GM23248 (cell line): ENCODE results near the gene PRDM16. TPM values are rescaled to one million over a fixed set of nuclear protein-coding genes. Genes with fewer than 3 reads are reported as not detected.

ENCODE experiments used
- DNase-seq: peaks from one replicate; pipeline ENCODE4 v3.0.0-alpha.2; 2015
- H2AFZ ChIP-seq: fragments of 200-600 bp; sonication (generic); 2 replicates; pipeline ENCODE4 v1.6.1; 2016; ENCODE audit warnings: antibody characterized with exemption
- H3F3A ChIP-seq: fragments of 200-600 bp; sonication (generic); 2 replicates; pipeline ENCODE4 v1.6.1; 2016; ENCODE audit warnings: mild to moderate bottlenecking, antibody characterized with exemption, mixed run types; ENCODE audit not compliant: insufficient read depth
- H3K27ac ChIP-seq: fragments of 200-600 bp; sonication (generic); 2 replicates; pipeline ENCODE4 v1.5.1; 2016; ENCODE audit warnings: mild to moderate bottlenecking
- H3K27me3 ChIP-seq: fragments of 200-600 bp; sonication (generic); replicated peaks from 2 replicates; pipeline ENCODE4 v1.6.1; 2016; ENCODE audit warnings: mild to moderate bottlenecking; ENCODE audit not compliant: insufficient read depth
- H3K36me3 ChIP-seq: fragments of 200-600 bp; sonication (generic); 2 replicates; pipeline ENCODE4 v1.6.1; 2016; ENCODE audit warnings: low read depth, mild to moderate bottlenecking
- H3K4me1 ChIP-seq: fragments of 200-600 bp; sonication (generic); 2 replicates; pipeline ENCODE4 v1.6.1; 2016; ENCODE audit warnings: mild to moderate bottlenecking; ENCODE audit not compliant: insufficient read depth
- H3K4me2 ChIP-seq: fragments of 200-600 bp; sonication (generic); one replicate; pipeline ENCODE4 v1.6.1; 2016; ENCODE audit warnings: mild to moderate bottlenecking; ENCODE audit not compliant: unreplicated experiment
- H3K4me3 ChIP-seq: fragments of 200-600 bp; sonication (generic); 2 replicates; pipeline ENCODE4 v1.5.1; 2016; ENCODE audit warnings: mild to moderate bottlenecking
- H3K79me2 ChIP-seq: fragments of 200-600 bp; sonication (generic); 2 replicates; pipeline ENCODE4 v1.6.1; 2016; ENCODE audit warnings: mild to moderate bottlenecking; ENCODE audit not compliant: insufficient read depth
- H3K9ac ChIP-seq: fragments of 200-600 bp; sonication (generic); 2 replicates; pipeline ENCODE4 v1.6.1; 2016; ENCODE audit warnings: mild to moderate bottlenecking
- H3K9me2 ChIP-seq: fragments of 200-600 bp; sonication (generic); 2 replicates; pipeline ENCODE4 v1.6.1; 2016; ENCODE audit warnings: mixed run types, mild to moderate bottlenecking, moderate library complexity; ENCODE audit not compliant: insufficient read depth
- H3K9me3 ChIP-seq: fragments of 200-600 bp; sonication (generic); one replicate; pipeline ENCODE4 v1.6.1; 2017; ENCODE audit warnings: low read depth
- H4K20me1 ChIP-seq: fragments of 200-600 bp; sonication (generic); 2 replicates; pipeline ENCODE4 v1.6.0; 2016; ENCODE audit not compliant: insufficient read depth
- EZH2 ChIP-seq: fragments of 200-600 bp; sonication (generic); IDR thresholded peaks from 2 replicates; pipeline ENCODE4 v1.6.1; 2018; ENCODE audit warnings: antibody characterized with exemption, mild to moderate bottlenecking; ENCODE audit not compliant: insufficient read depth, poor library complexity, severe bottlenecking
- EZH2phosphoT487 ChIP-seq: fragments of 200-600 bp; sonication (generic); IDR thresholded peaks from 2 replicates; pipeline ENCODE4 v1.6.1; 2018; ENCODE audit warnings: antibody characterized with exemption, moderate library complexity, mild to moderate bottlenecking, low read depth; ENCODE audit not compliant: insufficient read depth
- WGBS, 2 experiments: methylation state at CpG; one replicate each; pipeline ENCODE4 v1.1.6; 2015 to 2017; ENCODE audit warnings: low lambda C conversion rate in 2 of 2, low coverage in 1 of 2; ENCODE audit errors: missing lambda C conversion rate in 2 of 2; 5-methylcytosine and 5-hydroxymethylcytosine counted together
- in situ Hi-C: fragments of 300-500 bp; cut with MboI; formaldehyde crosslinking; loops from 2 replicates; pipeline ENCODE4 v1.15.0; 2020
- polyA plus RNA-seq: library from polyadenylated mRNA; unstranded; fragments of >200 nt; fragmentation: Nextera tagmentation; extraction: Ambion mirVana; gene quantifications from 2 replicates; pipeline ENCODE4 v1.2.1, GENCODE V29; 2016
- total RNA-seq: library from RNA; depleted of rRNA; stranded (reverse); fragments of >200 nt; shearing (Covaris generic); gene quantifications from 2 replicates; pipeline ENCODE4 v1.2.3, GENCODE V29; 2014

Gene PRDM16
- total and polyA plus RNA-seq, 2 experiments from 2014 or later: 0.18 TPM; not detected in 1

DNA sequence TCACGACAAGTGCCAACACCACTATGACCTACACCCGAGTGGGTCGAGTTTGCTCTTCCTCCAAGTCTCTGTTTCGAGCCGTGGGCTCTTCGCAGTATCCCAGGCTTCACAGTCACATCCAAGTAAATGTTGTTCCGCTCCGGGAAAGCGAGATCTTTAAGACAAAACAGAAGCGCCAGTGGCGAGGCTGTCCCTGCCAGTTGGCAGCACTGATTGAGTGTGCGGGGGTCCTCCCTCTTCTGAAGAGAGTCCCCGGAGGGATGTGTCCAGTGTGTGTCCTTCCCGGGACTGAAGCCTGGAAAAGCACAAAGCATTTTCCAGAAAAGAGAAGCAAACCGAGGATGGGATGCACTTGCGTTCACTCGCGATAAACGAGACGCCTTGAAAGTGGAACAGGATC, 158.9 kb downstream of the PRDM16 start:
- in situ Hi-C loops: no loop called here
- Histone ChIP-seq H3K27me3 (peaks cover 48% of the 10 kb centered on the region), H3K27ac (no peak overlapping the region), H3K9ac (no peak overlapping the region), H2AFZ (no peak overlapping the region), H3F3A (no peaks in the 10 kb centered on the region), H3K36me3 (no peaks in the 10 kb centered on the region), H3K9me3 (no peaks in the 10 kb centered on the region), H3K79me2 (no peaks in the 10 kb centered on the region), H3K4me2 (no peak overlapping the region), H3K4me1 (no peaks in the 10 kb centered on the region), H3K4me3 (no peak overlapping the region), H4K20me1 (no peaks in the 10 kb centered on the region), H3K9me2 (no peaks in the 10 kb centered on the region)
- WGBS, 2 experiments: 74 to 77% methylated on average over 20 of the region's 20 CpGs
- DNase-seq: no peak
- TF ChIP-seq EZH2phosphoT487: no peak
- no peak for TF ChIP-seq EZH2

DNA sequence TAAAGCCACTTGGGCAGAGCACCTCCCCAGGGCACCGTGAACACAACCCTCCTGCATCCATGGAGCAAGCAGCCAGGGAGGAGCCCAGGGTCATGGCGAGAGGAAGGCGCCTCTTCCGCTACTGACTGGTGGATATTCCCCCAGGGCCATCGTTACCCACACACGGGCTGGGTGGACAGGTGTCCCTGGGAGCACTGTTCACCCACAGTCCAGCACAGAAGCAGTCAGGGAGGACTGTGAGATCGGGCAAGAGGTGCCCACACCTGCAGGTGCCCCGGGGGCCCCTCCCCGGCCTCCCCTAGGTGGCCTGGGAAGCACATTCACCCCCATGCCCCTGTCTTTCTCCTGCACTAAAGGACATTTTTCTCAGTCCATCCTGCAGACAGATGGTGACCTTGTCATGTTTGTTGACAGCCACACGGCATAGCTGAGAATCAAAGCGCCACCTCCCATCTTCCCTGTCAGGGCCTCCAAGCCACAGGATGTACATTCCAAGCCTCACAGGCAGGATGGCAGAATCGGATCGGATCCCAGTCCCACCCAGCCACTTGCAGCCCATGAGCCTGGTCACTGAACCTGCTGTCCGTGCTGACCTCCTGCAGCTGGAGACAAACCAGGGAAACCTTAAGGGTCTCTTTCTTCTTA, 160.2 kb downstream of the PRDM16 start:
- Histone ChIP-seq H3K79me2 (no peaks in the 10 kb centered on the region), H3K27ac (no peak overlapping the region), H2AFZ (no peak overlapping the region), H3K4me3 (no peak overlapping the region), H3K9me2 (no peaks in the 10 kb centered on the region), H3K9me3 (no peaks in the 10 kb centered on the region), H3K4me1 (no peaks in the 10 kb centered on the region), H3F3A (no peaks in the 10 kb centered on the region), H4K20me1 (no peaks in the 10 kb centered on the region), H3K36me3 (no peaks in the 10 kb centered on the region), H3K9ac (no peak overlapping the region), H3K27me3 (peaks cover 41% of the 10 kb centered on the region), H3K4me2 (no peak overlapping the region)
- no peak for TF ChIP-seq EZH2phosphoT487
- no peak for TF ChIP-seq EZH2
- no peak for DNase-seq
- WGBS, 2 experiments: 51 to 58% methylated on average over 14 of the region's 14 CpGs
- in situ Hi-C loops: no loop called here

DNA sequence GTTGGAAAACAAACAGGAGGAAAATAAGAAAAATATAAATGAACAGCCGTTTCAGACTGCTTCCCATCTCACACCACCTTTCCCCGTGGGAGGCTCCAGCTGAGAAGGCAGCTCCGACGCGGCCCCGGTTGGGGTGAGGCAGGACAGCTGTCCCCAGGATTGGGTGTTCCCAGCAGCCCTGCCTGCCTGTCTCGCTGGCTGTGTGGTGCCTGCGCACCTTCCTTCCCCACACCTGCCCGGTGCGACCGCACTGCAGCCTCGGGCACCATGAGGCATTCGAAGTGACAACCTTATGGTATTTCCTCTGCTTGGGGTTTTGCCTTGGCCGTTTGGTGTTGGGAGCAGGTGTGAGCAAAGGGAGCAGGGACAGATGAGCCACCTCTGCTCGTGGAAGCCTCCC, 161.6 kb downstream of the PRDM16 start:
- Histone ChIP-seq H3K9me3 (no peaks in the 10 kb centered on the region), H2AFZ (no peak overlapping the region), H3K4me3 (no peak overlapping the region), H3K9ac (no peak overlapping the region), H3K9me2 (no peaks in the 10 kb centered on the region), H3F3A (no peaks in the 10 kb centered on the region), H3K27ac (no peak overlapping the region), H3K36me3 (no peaks in the 10 kb centered on the region), H3K79me2 (no peaks in the 10 kb centered on the region), H3K27me3 (peaks cover 41% of the 10 kb centered on the region), H3K4me2 (no peak overlapping the region), H3K4me1 (no peaks in the 10 kb centered on the region), H4K20me1 (no peaks in the 10 kb centered on the region)
- TF ChIP-seq EZH2phosphoT487 (no peak), EZH2 (no peak)
- in situ Hi-C loops: no loop called here
- 39 to 43% methylated on average over 15 of the region's 15 CpGs for WGBS, 2 experiments
- no peak for DNase-seq

DNA sequence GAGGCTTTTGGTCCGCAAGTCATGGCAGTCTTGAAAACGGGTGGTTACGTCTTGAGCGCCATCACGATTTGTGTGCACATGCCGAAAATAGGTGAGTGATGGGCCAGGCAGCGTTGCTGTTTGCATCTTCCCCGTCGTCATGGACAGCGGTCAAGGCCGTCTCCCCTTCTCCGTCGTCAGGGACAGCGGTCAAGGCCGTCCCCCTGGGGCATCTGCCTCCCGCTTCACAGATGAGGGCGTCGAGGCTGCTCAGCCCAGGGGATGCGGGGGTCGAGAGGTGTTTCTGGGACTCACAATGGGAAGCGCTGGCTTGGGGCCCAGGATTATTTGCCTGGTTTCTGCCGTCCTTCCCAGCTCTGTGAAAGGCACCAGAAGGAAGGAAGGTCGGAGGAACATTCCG, 162.2 kb downstream of the PRDM16 start:
- Histone ChIP-seq H3K4me3 (no peak overlapping the region), H3K27ac (no peak overlapping the region), H3K4me1 (no peaks in the 10 kb centered on the region), H3K27me3 (peaks cover 34% of the 10 kb centered on the region), H3K9ac (no peak overlapping the region), H3K9me2 (no peaks in the 10 kb centered on the region), H3K4me2 (no peak overlapping the region), H2AFZ (no peak overlapping the region), H4K20me1 (no peaks in the 10 kb centered on the region), H3K36me3 (no peaks in the 10 kb centered on the region), H3K79me2 (no peaks in the 10 kb centered on the region), H3F3A (no peaks in the 10 kb centered on the region), H3K9me3 (no peaks in the 10 kb centered on the region)
- no peak for DNase-seq
- TF ChIP-seq EZH2phosphoT487: no peak
- no peak for TF ChIP-seq EZH2
- 61 to 67% methylated on average over 24 of the region's 24 CpGs for WGBS, 2 experiments
- in situ Hi-C loops: no loop called here
